Measurements from ENCODE around the gene HECTD3. TPM values are rescaled to one million over a fixed set of nuclear protein-coding genes. Genes with fewer than 3 reads are reported as not detected.

HECTD3 gene
- total RNA-seq, 4 donors from 2014 or later = 28.0 to 51.7 (median 35.8) TPM

- WGBS = 83% methylated on average over 2 of the region's 2 CpGs
- Histone ChIP-seq H3K27ac (replicated peaks in 1 of 4) (no peak overlapping the region), H3K36me3 (peaks cover 0 to 67% (median 20%) of the 10 kb centered on the region in 4 donors), H3K4me3 (no peak overlapping the region), H3K4me1 (no peaks in the 10 kb centered on the region), H3K9me3 (no peaks in the 10 kb centered on the region), H3K27me3 (no peaks in the 10 kb centered on the region)
- intact Hi-C loops (cut with DNase I) = no loop called here
- no peak for TF ChIP-seq EP300 (IDR thresholded peaks at IDR 0.05)
- no peak for TF ChIP-seq CTCF (IDR thresholded peaks at IDR 0.05)
- TF ChIP-seq POLR2AphosphoS5 (IDR thresholded peaks at IDR 0.05) = no peak
- no peak for TF ChIP-seq POLR2A (IDR thresholded peaks at IDR 0.05; ENCODE audit: low read depth)
- peak; percentile 5 for DNase-seq (ENCODE audit: extremely low spot score)
These were observed 27.1 kb upstream of the HECTD3 start for GRCh38 chr1:45038240-45038639.

GRCh38 chr1:45037456-45037855, 26.3 kb upstream of the HECTD3 start:
- no peak for TF ChIP-seq POLR2AphosphoS5 (IDR thresholded peaks at IDR 0.05)
- TF ChIP-seq POLR2A (IDR thresholded peaks at IDR 0.05; ENCODE audit: low read depth) = no peak
- TF ChIP-seq CTCF (IDR thresholded peaks at IDR 0.05) = no peak
- TF ChIP-seq EP300 (IDR thresholded peaks at IDR 0.05) = no peak
- Histone ChIP-seq H3K36me3 (peaks cover 0 to 60% (median 16%) of the 10 kb centered on the region in 4 donors), H3K27ac (replicated peaks in 1 of 4) (no peak overlapping the region), H3K27me3 (no peaks in the 10 kb centered on the region), H3K9me3 (no peaks in the 10 kb centered on the region), H3K4me3 (no peak overlapping the region), H3K4me1 (no peaks in the 10 kb centered on the region)
- DNase-seq (ENCODE audit: extremely low spot score) = peak; percentile 8
- intact Hi-C loops (cut with DNase I) = no loop called here

DNA sequence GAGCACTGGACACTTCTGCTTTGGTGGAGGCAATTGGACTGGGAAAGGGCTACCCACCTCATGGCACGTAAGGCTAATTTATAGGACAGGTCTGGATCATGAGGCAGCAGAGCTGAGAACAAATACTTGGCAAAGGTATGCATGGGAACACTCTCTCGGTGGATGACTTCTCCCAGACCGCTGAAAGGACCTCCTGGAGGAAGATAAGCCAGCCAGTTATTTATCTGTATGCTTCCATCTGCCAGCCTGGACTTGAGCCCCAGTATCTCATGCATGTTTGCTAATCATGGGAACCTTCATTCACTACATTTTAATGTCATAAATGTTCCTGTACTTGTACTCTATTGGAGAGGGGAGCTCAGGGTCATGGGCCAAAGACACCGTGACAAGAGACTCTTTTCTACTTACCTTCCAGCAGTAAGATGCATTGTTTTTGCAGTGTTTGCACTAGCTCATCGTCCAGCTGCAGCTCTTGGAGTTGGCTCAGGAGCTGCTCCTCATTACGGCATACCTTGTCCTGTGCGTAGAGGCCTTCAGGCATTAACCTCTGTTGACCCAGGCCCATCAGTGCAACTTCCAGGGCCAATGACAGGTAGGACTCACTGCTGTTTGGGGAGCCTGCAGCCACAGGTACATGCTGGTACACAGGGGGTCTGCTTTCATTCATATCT, 24.6 kb upstream of the HECTD3 start:
- TF ChIP-seq EP300 (IDR thresholded peaks at IDR 0.05) = no peak
- no peak for TF ChIP-seq POLR2AphosphoS5 (IDR thresholded peaks at IDR 0.05)
- TF ChIP-seq POLR2A (IDR thresholded peaks at IDR 0.05; ENCODE audit: low read depth) = no peak
- TF ChIP-seq CTCF (IDR thresholded peaks at IDR 0.05) = no peak
- Histone ChIP-seq H3K27me3 (no peaks in the 10 kb centered on the region), H3K9me3 (no peaks in the 10 kb centered on the region), H3K4me1 (no peaks in the 10 kb centered on the region), H3K4me3 (no peak overlapping the region), H3K27ac (replicated peaks in 1 of 4) (no peak overlapping the region), H3K36me3 (peaks cover 0 to 50% (median 11%) of the 10 kb centered on the region in 4 donors)
- intact Hi-C loops (cut with DNase I) = no loop called here
- peak; percentile 72 for DNase-seq (ENCODE audit: extremely low spot score)
- 90% methylated on average over 7 of the region's 7 CpGs for WGBS

DNA sequence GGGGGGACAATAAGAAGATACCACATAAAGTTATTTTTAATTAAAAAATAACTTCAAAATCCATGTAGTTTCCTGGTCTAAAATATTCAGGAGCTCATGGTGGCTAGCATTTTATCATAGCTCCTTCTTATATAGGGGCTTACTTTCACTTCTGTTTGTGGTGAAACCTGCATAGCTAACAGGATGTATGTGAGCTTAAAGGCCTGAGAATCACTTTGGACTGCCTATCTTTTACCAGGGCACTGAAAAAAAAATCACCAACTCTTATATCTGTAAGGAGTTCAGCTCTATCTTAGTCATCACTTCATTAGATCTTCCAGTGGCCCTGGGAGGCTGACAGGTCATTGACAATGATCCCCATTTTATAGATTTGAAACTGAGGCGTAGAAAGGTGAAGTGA, 22.2 kb upstream of the HECTD3 start:
- TF ChIP-seq POLR2AphosphoS5 (IDR thresholded peaks at IDR 0.05) (no peak), POLR2A (IDR thresholded peaks at IDR 0.05; ENCODE audit: low read depth) (no peak), EP300 (IDR thresholded peaks at IDR 0.05) (no peak), CTCF (IDR thresholded peaks at IDR 0.05) (no peak)
- 100% methylated on average over 1 of the region's 1 CpG for WGBS
- intact Hi-C loops (cut with DNase I) = no loop called here

DNA sequence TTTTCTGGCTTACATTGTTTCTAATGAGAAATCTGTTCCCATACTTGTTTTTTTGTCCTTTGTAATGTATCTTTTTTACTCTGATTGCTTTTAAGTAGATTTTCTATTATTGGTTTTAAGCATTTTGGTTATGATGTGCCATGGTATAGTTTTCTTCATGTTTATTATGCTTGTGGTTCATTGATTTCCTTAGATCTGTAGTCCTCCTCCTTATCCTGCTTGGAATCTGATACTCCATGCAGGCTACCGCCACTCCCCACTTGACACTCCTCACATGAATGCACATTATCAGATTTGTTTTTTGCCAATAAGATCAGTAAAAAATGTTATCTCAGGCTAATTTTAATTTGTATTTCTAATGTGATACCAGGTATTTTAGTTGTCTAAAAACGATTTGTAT, 21.7 kb upstream of the HECTD3 start:
- TF ChIP-seq POLR2A (IDR thresholded peaks at IDR 0.05; ENCODE audit: low read depth) (no peak), POLR2AphosphoS5 (IDR thresholded peaks at IDR 0.05) (no peak), EP300 (IDR thresholded peaks at IDR 0.05) (no peak), CTCF (IDR thresholded peaks at IDR 0.05) (no peak)
- DNase-seq (ENCODE audit: extremely low spot score) = peak; percentile 3
- Histone ChIP-seq H3K4me1 (no peaks in the 10 kb centered on the region), H3K9me3 (no peaks in the 10 kb centered on the region), H3K4me3 (no peak overlapping the region), H3K27me3 (no peaks in the 10 kb centered on the region), H3K36me3 (peaks cover 0 to 39% (median 11%) of the 10 kb centered on the region in 4 donors), H3K27ac (replicated peaks in 1 of 4) (no peak overlapping the region)
- intact Hi-C loops (cut with DNase I) = no loop called here
- 90% methylated on average over 2 of the region's 2 CpGs for WGBS

More for the DNA sequence above, 22.2 kb upstream of the HECTD3 start:
- peak; percentile 0 for DNase-seq (ENCODE audit: extremely low spot score)
- no peaks in the 10 kb centered on the region for H3K4me1 ChIP-seq
- no peak overlapping the region for H3K4me3 ChIP-seq
- H3K36me3 ChIP-seq = peaks cover 0 to 39% (median 11%) of the 10 kb centered on the region in 4 donors
- no peaks in the 10 kb centered on the region for H3K27me3 ChIP-seq
- H3K9me3 ChIP-seq = no peaks in the 10 kb centered on the region
- H3K27ac ChIP-seq (replicated peaks in 1 of 4) = no peak overlapping the region
